Spleen (tissue), 11 donors: ENCODE measurements around the gene SPTBN1. TPM values are rescaled to one million over a fixed set of nuclear protein-coding genes. Genes with fewer than 3 reads are reported as not detected.
A peak's percentile ranks its signal among the peaks of the same experiment; 100 is the strongest.

Experiments used
- DNase-seq: peaks from one replicate; pipeline ENCODE4 v3.0.0-alpha.2; 2020
- H3K27ac ChIP-seq, 8 donors: fragments of 200-600 bp; sonication (generic) in 7 of 8; 1 replicate in 4 of 8; 2 replicates in 4 of 8; pipeline versions ENCODE4 v1.5.0 to v1.8.0; 2016 to 2021; ENCODE audit warnings: inconsistent platforms in 4 of 8, mild to moderate bottlenecking in 4 of 8, moderate library complexity in 1 of 8
- H3K27me3 ChIP-seq, 7 donors: fragments of 200-600 bp; sonication (generic) in 6 of 7; replicated peaks in 1 of 7; 1 replicate in 4 of 7; 2 replicates in 3 of 7; pipeline versions ENCODE4 v1.5.0 to v1.8.0; 2016 to 2021; ENCODE audit warnings: inconsistent platforms in 3 of 7, mild to moderate bottlenecking in 1 of 7
- H3K36me3 ChIP-seq, 6 donors: fragments of 200-600 bp; sonication (generic) in 5 of 6; 1 replicate in 4 of 6; 2 replicates in 2 of 6; pipeline versions ENCODE4 v1.5.0 to v1.8.0; 2016 to 2021; ENCODE audit warnings: inconsistent platforms in 2 of 6
- H3K4me1 ChIP-seq, 6 donors: fragments of 200-600 bp; sonication (generic) in 5 of 6; 1 replicate in 3 of 6; 2 replicates in 3 of 6; pipeline versions ENCODE4 v1.5.0 to v1.8.0; 2016 to 2021; ENCODE audit warnings: inconsistent platforms in 3 of 6
- H3K4me3 ChIP-seq, 8 donors: fragments of 200-600 bp; sonication (generic) in 7 of 8; 1 replicate in 4 of 8; 2 replicates in 4 of 8; pipeline versions ENCODE4 v1.5.0 to v1.8.0; 2016 to 2021; ENCODE audit warnings: inconsistent platforms in 4 of 8, mild to moderate bottlenecking in 4 of 8, moderate library complexity in 2 of 8
- H3K9me3 ChIP-seq, 8 donors: fragments of 200-600 bp; sonication (generic) in 7 of 8; 1 replicate in 4 of 8; 2 replicates in 4 of 8; pipeline versions ENCODE4 v1.5.0 to v1.8.0; 2016 to 2021; ENCODE audit warnings: inconsistent platforms in 4 of 8
- CTCF ChIP-seq, 11 experiments: fragments of 200-600 bp in 7 of 11; fragments of 450-650 bp in 4 of 11; sonication (generic) in 4 of 11; IDR thresholded peaks in 8 of 11; conservative IDR thresholded peaks in 3 of 11; 1 replicate in 7 of 11; 2 replicates in 4 of 11; pipeline versions ENCODE4 v1.4.0 to v1.8.0; 2016 to 2021; ENCODE audit warnings: antibody characterized with exemption in 11 of 11, inconsistent platforms in 4 of 11, mild to moderate bottlenecking in 1 of 11
- POLR2A ChIP-seq, 3 donors: fragments of 450-650 bp; IDR thresholded peaks; one replicate each; pipeline ENCODE4 v1.5.1; 2017; ENCODE audit warnings: antibody characterized with exemption in 3 of 3, mild to moderate bottlenecking in 1 of 3
- POLR2AphosphoS5 ChIP-seq, 3 donors: sonication (generic); formaldehyde crosslinking; IDR thresholded peaks; one replicate each; pipeline ENCODE4 v1.5.1; 2017; ENCODE audit warnings: antibody characterized with exemption in 3 of 3
- WGBS, 5 donors: extraction: QIAGEN DNeasy Blood & Tissue Kit in 3 of 5; methylation state at CpG; one replicate each; pipeline versions ENCODE4 v1.1.5 to v1.1.7; 2013 to 2018; 5-methylcytosine and 5-hydroxymethylcytosine counted together
- intact Hi-C: fragments of 100-400 bp; cut with DNase I; formaldehyde crosslinking; loops from one replicate; pipeline ENCODE4 v1.15.0; 2023; ENCODE audit warnings: low total_unique reads
- polyA plus RNA-seq, 3 donors: library from polyadenylated mRNA; stranded (reverse); fragments of 200-250 nt; gene quantifications; one replicate each; pipeline ENCODE4 v1.2.1, GENCODE V29; 2013
- total RNA-seq, 7 donors: library from RNA; depleted of rRNA in 3 of 7; stranded (reverse); fragments of >200 nt in 3 of 7; fragmentation: NEBNext Ultra II Directional in 4 of 7; extraction: Animal tissue kit (Norgen Biotek cat#: 25700) in 4 of 7; gene quantifications; one replicate each; pipeline versions ENCODE4 v1.1.0 to v1.2.1, GENCODE V29; 2016 to 2021
- donor health status: healthy with polysubstance abuse.
- donor health status: DM: no; HTN: no; CAD: no; lungs with moderate emphysema.
- donor health status: DM: no; HTN: no; CAD: no.
- donor health status: Bipolar disorder and iron deficiency.
- donor health status: healthy.
- donor health status: DM: no; HTN: no; CAD: no.
- donor health status: DM: yes; HTN: yes; CAD: no.

The SPTBN1 gene
- total and polyA plus RNA-seq, 10 donors, result 32.7 to 352 (median 269) TPM

GRCh38 chr2:54574860-54575247, 118.7 kb downstream of the SPTBN1 start:
- H3K27me3 ChIP-seq, result no peaks in the 10 kb centered on the region
- no peaks in the 10 kb centered on the region for H3K9me3 ChIP-seq
- no peak for DNase-seq
- intact Hi-C loops, result no loop called here
- H3K4me1 ChIP-seq, result peaks cover 80 to 100% (median 97%) of the 10 kb centered on the region in 6 donors
- peak overlapping the region; percentile 66 to 93 (median 86) for H3K27ac ChIP-seq
- no peak for TF ChIP-seq POLR2AphosphoS5 (IDR thresholded peaks at IDR 0.05)
- TF ChIP-seq POLR2A (IDR thresholded peaks at IDR 0.05), result no peak
- peak in 1 of 11 experiments; percentile 36 for TF ChIP-seq CTCF (IDR thresholded peaks at IDR 0.05 in 8 of 11, conservative IDR thresholded peaks at IDR 0.05 in 3 of 11)
- H3K36me3 ChIP-seq, result no peaks in the 10 kb centered on the region
- 51 to 74% (median 67%) methylated on average over 5 of the region's 5 CpGs for WGBS, 5 donors
- H3K4me3 ChIP-seq, result peak overlapping the region in 1 of 8 donors; percentile 59

GRCh38 chr2:54575379-54575888, 119.3 kb downstream of the SPTBN1 start:
- H3K4me1 ChIP-seq, result peaks cover 78 to 100% (median 97%) of the 10 kb centered on the region in 6 donors
- no peaks in the 10 kb centered on the region for H3K9me3 ChIP-seq
- no peak for DNase-seq
- 59 to 80% (median 69%) methylated on average over 9 of the region's 9 CpGs for WGBS, 5 donors
- H3K36me3 ChIP-seq, result no peaks in the 10 kb centered on the region
- H3K27me3 ChIP-seq, result no peaks in the 10 kb centered on the region
- intact Hi-C loops, result no loop called here
- TF ChIP-seq CTCF (IDR thresholded peaks at IDR 0.05 in 8 of 11, conservative IDR thresholded peaks at IDR 0.05 in 3 of 11) (no peak), POLR2A (IDR thresholded peaks at IDR 0.05) (no peak), POLR2AphosphoS5 (IDR thresholded peaks at IDR 0.05) (no peak)
- H3K4me3 ChIP-seq, result no peak overlapping the region
- peak overlapping the region; percentile 66 to 93 (median 86) for H3K27ac ChIP-seq

GRCh38 chr2:54577035-54577434, 120.9 kb downstream of the SPTBN1 start:
- intact Hi-C loops, result no loop called here
- Histone ChIP-seq H3K36me3 (no peaks in the 10 kb centered on the region), H3K27me3 (no peaks in the 10 kb centered on the region), H3K4me3 (no peak overlapping the region), H3K9me3 (no peaks in the 10 kb centered on the region), H3K4me1 (peaks cover 77 to 100% (median 98%) of the 10 kb centered on the region in 6 donors), H3K27ac (peak overlapping the region in 7 of 8 donors; percentile 13 to 93 (median 85))
- 49 to 78% (median 59%) methylated on average over 3 of the region's 3 CpGs for WGBS, 5 donors
- TF ChIP-seq CTCF (IDR thresholded peaks at IDR 0.05 in 8 of 11, conservative IDR thresholded peaks at IDR 0.05 in 3 of 11), result no peak
- no peak for TF ChIP-seq POLR2AphosphoS5 (IDR thresholded peaks at IDR 0.05)
- TF ChIP-seq POLR2A (IDR thresholded peaks at IDR 0.05), result no peak
- no peak for DNase-seq

- peaks cover 76 to 100% (median 98%) of the 10 kb centered on the region in 6 donors for H3K4me1 ChIP-seq
- H3K9me3 ChIP-seq, result no peaks in the 10 kb centered on the region
- H3K4me3 ChIP-seq, result no peak overlapping the region
- intact Hi-C loops, result no loop called here
- H3K27me3 ChIP-seq, result no peaks in the 10 kb centered on the region
- peak in 1 of 3 donors; percentile 47 for TF ChIP-seq POLR2AphosphoS5 (IDR thresholded peaks at IDR 0.05)
- TF ChIP-seq POLR2A (IDR thresholded peaks at IDR 0.05), result no peak
- peak overlapping the region; percentile 16 to 93 (median 80) for H3K27ac ChIP-seq
- DNase-seq, result no peak
- no peaks in the 10 kb centered on the region for H3K36me3 ChIP-seq
- WGBS, 5 donors, result 40 to 69% (median 52%) methylated on average over 6 of the region's 6 CpGs
Observed at GRCh38 chr2:54577944-54578647, 122.0 kb downstream of the SPTBN1 start.
